HG03378 (cell line): Measurements from ENCODE around the gene TP53I13.
A peak's percentile ranks its signal among the peaks of the same experiment; 100 is the strongest.
"Not testable (repeated sequence)": the region's sequence is repeated elsewhere in the genome, so short reads cannot be mapped to it uniquely, and the experiment has no call there.

ENCODE experiments used
- ATAC-seq: cut with Tn5 transposase; IDR thresholded peaks from one replicate; pipeline ENCODE4 v1.9.1; 2021; ENCODE audit warnings: mild to moderate bottlenecking, moderate library complexity; ENCODE audit not compliant: unreplicated experiment

Gene TP53I13, protein sequence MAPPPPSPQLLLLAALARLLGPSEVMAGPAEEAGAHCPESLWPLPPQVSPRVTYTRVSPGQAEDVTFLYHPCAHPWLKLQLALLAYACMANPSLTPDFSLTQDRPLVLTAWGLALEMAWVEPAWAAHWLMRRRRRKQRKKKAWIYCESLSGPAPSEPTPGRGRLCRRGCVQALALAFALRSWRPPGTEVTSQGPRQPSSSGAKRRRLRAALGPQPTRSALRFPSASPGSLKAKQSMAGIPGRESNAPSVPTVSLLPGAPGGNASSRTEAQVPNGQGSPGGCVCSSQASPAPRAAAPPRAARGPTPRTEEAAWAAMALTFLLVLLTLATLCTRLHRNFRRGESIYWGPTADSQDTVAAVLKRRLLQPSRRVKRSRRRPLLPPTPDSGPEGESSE

DNA sequence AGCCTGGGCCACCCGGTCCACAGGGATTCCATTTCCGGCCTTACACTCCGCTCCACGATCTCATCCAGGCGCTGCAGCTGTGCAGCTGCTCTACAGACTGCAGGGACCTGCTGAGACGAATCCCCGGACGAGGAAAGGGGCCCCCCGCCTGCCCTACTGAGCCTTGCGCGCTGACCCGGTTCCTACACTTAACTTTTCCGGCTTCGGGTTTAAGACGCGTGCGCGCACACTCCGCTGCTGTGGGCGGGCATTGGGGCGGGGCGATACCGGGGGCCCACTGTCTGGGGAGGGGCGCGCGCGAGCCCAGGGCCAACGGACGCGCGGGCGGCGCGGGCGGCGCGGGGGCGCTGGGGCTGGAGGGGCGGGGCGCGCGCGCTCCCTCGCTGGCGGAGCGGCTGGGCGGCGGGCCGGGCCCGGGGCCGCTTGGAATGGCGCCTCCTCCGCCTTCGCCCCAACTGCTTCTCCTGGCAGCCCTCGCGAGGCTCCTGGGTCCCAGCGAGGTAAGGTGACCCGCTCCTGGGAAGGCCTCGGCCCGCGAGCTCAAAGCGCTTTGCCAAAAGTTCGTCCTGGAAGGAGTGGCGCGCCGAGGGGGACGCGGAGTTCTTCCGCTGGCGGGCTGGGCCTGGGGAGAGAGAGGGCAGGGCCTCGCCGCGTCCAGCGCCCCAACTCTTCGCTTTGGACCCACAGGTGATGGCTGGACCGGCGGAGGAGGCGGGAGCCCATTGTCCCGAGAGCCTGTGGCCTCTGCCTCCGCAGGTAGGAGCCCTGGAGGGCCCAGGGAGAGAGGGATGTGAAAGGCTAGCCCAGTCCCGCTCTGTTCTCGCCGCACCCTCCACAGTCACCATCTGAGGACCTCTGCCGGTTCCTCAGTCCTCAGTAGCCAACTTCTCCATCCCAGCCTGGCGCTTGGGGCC is at the start of gene TP53I13:
TSS of gene TP53I13 (plus strand) at position 371 of the 914 bp plus-strand sequence. CDS start at position 429, 58 bp downstream.
- peak; percentile 22 for ATAC-seq

DNA sequence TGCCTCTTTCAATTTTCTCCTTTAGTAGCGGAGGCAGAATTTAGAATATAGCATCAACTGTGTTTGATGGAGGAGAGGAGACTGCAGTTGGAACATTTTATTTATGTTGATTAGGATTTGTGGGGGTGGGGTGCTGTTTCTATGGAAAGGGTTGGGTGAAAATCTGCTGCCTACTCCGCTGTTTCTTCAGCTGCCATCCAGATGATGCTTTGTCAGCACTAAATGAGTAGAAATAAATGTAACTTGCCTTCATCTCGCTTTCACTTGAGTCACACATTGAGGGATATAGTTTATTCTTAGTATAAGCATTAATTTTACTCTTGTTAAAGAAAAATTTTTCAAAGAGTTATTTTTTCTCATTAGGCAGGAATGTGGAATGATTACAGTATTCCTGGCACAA is 43.8 kb upstream of the TP53I13 start:
- ATAC-seq, result no peak

DNA sequence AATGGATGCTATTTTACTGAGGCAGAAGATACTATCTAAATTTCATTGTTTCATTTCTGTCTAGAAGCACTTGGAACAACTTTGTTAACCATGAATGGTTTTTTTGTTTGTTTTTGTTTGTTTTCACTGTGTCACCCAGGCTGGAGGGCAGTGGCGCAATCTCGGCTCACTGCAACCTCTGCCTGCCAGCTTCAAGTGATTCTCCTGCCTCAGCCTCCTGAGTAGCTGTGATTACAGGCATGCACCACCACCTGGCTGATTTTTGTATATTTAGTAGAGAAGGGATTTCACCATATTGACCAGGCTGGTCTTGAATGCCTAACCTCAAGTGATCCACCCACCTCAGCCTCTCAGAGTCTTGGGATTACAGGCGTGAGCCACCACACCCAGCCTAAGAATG is 42.2 kb upstream of the TP53I13 start:
- no peak for ATAC-seq

DNA sequence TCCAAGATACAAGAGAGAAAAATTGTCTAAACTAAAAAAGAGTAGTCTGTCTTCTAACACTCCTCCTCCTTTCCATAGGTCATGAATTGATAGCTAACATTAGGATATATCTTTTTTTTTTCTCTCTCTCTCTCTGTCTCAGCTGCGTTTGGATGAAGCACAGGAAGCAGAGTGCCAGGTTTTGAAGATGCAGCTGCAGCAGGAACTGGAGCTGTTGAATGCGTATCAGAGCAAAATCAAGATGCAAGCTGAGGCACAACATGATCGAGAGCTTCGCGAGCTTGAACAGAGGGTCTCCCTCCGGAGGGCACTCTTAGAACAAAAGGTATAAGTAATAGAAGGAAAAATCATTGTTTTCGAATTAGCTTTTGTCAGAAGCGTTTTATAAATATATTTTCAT is 34.5 kb upstream of the TP53I13 start:
- ATAC-seq, result no peak

DNA sequence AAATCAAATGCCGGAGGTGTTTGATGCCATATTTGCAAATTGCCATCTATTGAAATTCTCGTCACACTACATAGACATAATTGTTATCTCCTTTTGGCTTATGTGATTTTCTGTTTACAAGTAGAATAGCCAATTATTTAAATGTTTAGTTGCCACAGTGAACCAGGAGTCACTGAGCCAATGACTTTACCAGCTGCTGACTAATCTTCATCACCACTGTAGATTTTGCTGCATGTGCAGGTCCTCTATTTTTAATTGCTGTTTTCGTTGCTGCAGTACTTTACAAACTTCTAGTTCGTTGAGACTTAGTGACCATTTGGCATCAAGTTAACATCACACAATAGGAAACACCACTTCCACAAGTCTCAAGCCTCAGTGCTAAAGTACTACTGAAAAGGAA is 24.4 kb upstream of the TP53I13 start:
- no peak for ATAC-seq

DNA sequence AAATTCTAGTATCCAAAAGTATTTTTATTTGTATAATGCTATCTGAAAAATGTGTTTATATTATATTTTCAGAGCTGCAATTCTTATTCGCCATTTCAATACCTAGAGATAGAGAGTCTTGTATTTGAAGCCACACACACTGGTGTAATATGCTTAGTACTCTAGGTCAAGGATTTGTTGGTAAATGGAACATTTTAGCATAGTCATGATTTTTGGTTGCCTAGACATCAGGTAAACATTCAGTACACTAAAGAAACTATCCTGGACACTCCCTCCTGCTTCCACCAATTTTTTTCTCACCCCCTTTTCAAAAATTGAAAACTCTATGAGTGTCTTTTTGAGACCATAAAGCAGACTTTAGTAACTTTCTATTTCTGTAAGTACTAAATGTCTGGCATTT is 22.4 kb upstream of the TP53I13 start:
- no peak for ATAC-seq

DNA sequence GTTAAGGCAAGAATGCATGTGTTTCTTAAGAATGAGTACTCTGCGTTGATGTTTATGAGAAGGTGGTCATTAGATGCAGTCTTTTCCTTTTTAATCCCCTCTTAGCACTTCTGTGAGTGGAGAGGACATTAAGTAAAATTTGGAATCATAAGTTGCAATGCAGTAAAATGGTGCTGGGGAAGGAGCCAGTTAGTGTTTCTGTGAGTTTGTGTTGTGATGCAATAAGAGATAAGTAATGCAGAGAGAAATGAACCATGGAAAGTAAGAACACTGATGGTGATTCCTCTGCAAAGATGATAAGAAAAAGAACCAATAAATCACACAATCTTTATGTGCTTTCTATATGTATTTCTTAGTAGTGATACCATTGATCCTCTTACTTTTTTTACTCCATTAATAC is 21.7 kb upstream of the TP53I13 start:
- ATAC-seq, result no peak

DNA sequence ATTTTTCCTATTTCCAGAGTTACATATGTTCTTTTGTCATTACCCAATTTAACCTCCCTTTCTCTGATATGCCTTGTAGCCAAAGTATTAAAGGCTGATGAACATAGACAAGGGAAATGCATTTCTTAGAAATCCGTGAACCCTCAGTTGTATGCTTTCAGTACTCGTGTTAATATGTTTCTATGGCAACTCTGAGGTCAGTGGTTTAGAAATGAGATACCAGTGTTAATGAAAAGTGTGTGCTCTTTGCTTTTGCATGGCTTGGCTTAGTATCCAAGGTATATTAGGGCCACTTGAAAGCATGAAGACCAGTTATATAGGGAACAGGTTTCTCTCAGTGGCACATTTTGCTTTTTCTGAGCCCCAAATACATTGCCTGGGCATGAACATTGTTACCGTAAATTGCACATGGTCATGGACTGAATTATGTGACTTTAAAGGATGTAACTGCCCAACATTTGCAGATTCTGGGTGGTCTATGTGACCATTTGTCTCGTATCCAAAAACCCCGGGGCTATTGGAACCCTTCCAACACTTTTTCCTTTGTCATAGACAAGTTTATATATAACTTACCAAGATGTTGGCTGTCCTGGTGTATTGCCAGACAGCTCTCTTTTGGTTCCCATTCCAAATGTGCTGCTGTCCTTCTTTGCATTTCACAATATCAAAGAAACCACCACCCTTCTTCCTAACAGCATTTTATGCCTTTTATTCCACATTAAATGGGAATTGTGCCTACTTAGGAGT is 19.2 kb upstream of the TP53I13 start:
- ATAC-seq, result no peak

DNA sequence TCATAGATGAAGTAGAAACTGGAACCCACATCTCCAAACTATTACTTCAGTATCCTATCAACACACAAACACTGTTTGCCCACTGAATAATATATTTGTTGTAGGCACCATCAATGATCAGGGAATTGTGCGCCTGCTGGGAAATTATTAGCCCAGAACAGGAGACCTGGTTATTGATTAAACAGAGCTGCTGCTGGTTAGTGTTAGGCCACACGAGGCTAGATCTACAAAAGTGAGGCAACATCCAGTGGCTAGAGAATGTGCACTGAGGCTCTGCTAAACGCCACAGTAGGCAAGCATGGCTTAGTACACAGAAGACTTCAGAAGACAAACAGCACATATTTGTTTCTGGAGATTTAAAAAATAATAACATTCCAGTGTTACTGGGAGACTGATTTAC is 12.7 kb upstream of the TP53I13 start:
- no peak for ATAC-seq

DNA sequence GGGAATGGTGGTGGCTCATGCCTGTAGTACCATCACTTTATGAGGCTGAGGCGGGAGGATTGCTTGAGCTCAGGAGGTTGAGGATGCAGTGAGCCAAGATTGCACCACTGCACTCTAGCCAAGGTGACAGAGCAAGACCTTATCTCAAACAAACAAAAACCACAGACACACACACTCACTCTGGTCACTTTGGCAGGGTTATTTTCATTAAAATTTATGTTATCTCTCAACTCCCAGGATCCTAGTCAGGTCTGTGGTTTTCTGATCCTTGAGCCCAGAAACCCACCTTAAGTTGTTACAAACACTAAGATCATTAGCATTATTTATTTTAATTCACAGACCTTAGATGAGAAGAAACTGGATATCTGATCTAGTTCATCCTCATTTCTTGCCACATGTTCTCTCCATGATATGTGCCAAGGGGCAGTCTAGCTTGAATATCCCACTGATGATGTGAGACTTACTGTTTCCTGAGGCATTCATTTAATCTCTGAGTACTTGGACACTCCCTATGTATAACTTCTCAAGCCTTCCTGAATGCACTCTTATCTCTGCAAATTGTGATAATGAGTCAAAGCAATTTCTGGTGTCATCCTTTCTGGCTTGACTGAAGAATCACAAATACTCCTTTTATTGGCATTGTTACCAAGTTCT is 11.3 kb upstream of the TP53I13 start:
- no peak for ATAC-seq

DNA sequence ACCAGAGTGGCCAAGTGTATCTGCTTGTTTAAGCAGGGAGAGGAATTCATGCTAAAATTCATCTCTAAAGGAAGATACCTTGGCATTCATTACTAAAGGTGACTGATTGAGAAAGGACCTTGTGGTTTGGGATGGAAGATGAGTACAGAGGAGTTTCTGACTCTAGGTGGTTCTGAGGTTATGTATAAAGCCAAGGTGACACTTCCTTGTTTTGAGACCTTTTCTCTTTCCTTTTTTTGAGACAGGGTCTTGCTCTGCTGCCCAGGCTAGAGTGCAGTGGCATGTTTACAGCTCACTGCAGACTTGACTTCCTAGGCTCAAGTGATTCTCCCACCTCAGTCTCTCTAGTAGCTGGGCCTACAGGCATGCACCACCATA is 10.8 kb upstream of the TP53I13 start:
- ATAC-seq, result no peak

DNA sequence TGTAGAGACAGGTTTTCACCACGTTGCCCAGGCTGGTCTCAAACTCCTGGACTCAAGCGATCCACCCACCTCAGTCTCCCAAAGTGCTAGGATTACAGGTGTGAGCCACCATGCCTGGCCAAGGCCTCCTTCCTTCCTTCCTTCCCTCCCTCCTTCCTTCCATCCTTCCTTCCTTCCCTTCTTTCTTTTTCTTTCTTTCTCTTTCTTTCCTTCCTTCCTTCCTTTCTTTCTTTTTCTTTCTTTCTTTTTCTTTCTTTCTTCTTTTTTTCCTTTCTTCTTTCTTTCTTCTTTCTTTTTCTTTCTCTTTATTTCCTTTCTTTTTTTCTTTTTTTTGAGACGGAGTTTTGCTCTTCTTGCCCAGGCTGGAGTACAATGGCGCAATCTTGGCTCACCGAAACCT is 10.4 kb upstream of the TP53I13 start:
- ATAC-seq, result not testable (repeated sequence)

DNA sequence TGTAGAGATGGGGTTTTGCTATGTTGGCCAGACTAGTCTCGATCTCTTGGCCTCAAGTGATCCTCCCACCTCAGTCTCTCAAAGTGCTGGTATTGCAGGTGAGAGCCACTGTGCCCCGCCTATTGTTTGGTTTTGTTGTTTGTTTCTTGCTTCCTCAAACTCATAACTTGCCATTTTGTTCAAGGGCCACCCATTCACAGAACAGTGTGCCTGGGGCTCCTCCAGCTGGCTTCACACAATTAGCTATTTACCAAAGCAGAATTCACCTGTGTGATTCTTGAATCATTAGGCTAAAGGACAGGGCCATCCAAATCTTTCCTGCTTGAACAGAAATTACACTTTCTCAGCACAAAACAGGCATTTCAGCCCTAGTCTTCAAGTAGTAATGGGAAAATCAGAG is 8.9 kb upstream of the TP53I13 start:
- ATAC-seq, result no peak

DNA sequence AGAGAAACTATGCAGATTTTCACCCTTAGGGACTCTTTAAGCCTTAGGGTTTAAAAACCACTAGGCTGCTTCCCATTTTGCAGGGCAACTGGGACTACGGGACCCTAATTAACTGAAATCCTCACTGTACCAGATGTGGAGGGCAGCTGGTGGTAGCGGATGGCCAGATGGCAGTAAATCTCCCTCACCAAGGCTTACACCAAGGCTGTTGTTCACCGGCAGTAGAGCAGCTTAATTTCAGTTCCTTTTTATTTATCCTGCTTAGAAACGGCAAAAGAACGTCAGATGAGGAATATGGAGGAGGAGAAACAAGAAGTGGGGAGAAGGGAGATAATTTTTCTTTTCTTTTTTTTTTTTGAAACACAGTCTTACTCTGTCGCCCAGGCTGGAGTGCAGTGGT is 8.2 kb upstream of the TP53I13 start:
- ATAC-seq, result no peak

DNA sequence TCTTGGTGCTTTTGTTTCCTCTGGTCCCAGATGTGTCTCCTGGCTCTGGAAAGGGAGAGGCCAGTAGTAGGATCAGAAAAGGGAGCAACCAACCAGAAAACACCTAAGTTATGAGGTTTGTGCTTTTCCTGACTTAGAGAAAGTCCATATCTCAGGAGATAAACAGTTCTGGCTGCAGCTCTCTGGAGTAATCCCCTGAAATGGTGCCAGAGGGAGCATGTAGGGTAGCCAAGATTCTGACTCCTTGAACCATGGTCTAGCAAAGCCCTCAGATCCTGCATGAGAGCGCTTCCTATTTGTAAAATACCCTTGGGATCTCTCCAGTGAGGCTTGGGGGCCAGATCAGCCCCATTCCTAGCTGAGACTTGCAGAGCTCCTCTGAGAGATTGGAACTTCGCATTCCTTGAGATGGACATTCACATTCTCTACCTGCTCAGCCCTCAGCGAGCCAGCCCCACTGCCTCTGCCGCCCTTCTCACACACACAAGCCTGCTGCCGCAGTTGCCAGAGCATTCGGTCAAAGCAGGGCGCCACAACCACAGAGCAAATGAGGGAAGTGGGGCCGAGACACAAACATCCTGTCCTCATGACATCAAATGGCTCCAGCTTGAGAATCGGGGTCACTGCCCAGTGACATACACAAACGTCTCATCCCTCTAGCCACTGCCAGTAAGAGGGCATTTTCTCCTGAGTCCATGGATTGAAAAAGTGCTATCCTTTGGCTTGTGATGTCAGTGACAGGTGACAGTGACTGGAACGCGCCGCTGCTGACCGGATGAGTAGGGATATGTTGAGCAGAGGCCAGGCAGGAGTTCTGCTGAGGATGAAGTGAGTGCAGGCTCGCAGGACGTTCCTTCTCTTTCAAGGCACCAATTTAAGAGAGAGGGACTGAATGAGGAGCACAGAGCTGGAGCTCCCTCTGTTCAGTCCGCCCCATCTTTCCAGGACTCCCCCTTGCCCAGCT is 6.7 kb upstream of the TP53I13 start:
- ATAC-seq, result no peak

DNA sequence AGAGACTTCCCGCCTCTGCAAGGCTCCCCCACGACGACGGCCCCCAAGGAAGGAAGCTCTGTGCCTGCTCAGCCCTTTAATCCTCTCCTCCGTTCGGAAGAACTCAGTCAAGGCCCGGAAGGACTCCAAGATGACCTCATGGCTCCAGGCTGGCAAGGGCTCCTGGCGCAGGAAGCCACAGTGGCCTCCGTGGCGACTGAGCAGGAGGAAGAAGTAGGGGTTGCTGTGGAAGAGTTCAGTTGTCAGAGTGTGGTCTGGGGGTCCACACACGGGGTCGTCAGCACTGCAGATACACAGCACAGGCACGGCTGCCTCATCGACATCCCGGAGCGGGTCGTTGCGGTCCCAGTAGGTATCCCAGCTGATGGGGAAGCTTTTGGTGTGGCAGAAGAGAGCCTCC is 5.9 kb upstream of the TP53I13 start:
- no peak for ATAC-seq

DNA sequence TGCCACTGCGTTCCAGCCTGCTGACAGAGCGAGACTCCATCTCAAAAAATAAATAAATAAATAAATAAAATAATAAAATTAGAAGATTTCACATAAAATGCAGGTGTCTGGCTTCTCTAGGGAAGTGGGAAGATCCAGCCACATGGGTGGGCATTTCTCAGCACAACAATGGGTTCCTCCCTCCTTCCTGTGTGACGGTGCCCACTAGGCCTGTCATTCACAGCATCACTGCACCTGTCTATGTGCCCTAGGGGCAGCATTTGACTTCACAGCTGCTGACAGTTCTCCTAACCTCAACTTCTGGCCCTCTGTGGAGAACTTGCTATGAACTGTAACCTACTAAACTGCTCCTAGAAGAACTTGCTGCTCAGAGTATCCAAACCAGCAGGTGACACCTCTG is 4.7 kb upstream of the TP53I13 start:
- no peak for ATAC-seq

DNA sequence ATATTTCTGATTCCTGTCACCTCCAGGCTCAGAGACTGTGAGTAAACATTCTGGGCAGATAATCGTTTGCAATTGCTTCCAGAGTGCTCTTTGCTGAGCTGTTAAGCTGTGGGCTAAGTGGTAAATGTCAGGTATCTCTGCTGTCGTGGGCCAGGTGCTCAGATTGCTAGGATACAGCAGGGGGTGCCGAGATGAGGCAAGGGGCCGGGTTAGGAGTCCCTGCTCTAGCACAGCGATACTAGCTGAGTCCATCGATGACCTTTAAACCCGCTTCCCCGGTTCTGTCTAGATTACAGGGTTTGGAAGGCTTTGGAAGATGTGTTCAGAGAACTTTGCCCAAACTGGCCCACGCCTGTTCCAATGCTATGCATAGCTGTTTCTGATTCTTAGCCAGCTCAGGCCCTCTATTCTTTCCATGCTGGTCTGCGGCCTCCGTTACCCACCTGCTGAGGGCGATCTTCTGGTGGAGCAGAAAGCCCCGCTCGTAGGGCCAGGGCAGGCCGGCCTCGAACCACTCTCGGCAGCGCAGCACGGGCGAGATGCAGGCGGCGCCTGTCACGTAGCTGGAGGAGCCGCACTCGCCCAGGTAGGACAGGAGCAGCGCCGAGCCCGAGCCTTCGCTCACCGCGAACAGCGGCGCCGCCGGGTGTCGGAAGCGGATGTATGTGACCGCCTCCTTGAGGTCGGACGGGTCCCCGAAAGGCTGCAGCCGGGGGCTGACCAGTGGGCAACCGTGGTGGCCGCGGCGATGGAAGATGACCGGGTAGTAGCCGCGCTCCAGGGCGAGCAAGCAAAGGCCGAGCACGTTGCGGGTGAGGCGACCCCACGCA is 2.6 kb upstream of the TP53I13 start:
- no peak for ATAC-seq
